Activated effector memory CD4-positive, alpha-beta T cell treated with anti-CD3 and anti-CD28 coated beads, Interleukin-2, amount 50 U/mL, for 16 hours (primary cell): Measurements from ENCODE around the gene PRAMEF8.
"Not testable (repeated sequence)": the region's sequence is repeated elsewhere in the genome, so short reads cannot be mapped to it uniquely, and the experiment has no call there.

Source experiments
- DNase-seq: peaks from one replicate; pipeline ENCODE4 v3.0.0-alpha.2; 2020

Gene PRAMEF8

DNA sequence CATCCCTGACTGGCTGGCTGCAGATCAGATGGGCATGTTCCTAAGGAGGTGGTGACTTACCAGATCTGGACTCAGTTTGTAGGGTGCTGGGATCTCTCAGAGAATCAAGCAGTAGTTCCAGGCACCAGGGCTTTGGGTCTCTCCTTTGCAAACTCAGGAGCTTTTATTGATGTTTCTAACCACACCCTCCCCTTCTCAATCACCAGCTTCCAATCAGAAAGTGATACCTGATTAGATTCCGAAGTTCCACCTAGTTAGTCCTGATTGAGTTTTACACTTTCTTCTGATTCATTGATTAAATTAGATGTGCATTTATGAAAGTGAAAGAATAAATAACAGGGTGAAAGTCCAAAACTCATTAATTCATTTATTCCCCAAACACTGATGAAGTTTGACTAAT lies at the start of gene PRAMEF8:
TSS of gene PRAMEF8 (minus strand) at position 101 of the 400 bp plus-strand sequence. CDS start 1,046 bp downstream, outside the sequence.
- DNase-seq = not testable (repeated sequence)

DNA sequence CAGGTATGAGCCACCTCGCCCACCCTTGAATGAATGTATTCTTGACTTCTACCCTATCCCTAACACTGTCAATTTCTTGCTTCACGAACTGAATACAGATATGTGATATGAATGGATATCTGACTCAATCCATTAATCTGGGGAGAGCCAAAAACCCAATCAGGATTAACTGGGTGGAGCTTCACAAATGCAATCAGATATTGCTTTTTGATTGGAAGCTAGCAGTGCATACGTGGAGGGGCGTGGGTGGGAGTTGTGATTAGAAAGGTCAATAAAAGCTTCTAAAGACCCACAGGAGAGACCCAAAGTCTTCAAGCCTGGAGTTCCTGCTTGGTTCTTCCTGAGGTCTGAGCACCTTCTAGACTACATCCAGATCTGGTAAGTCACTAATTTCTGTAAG lies 30.3 kb upstream of the PRAMEF8 start, which contains the start of gene PRAMEF15:
TSS of gene PRAMEF15 (plus strand) at position 301 of the 400 bp plus-strand sequence. CDS start 2,827 bp downstream, outside the sequence.
- not testable (repeated sequence) for DNase-seq

DNA sequence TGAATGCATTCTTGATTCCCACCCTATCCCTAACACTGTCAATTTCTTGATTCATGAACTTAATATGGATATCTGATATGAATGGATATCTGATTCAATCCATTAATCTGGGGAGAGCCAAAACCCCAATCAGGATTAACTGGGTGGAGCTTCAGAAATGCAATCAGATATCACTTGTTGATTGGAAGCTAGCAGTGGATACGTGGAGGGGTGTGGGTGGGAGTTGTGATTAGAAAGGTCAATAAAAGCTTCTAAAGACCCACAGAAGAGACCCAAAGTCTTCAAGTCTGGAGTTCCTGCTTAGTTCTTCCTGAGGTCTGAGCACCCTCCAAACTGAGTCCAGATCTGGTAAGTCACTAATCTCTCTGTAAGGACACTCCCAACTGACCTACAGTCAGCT lies 18.3 kb upstream of the PRAMEF8 start, which contains the start of gene PRAMEF33:
TSS of gene PRAMEF33 (plus strand) at position 301 of the 400 bp plus-strand sequence. CDS start 2,416 bp downstream, outside the sequence.
- DNase-seq = not testable (repeated sequence)

DNA sequence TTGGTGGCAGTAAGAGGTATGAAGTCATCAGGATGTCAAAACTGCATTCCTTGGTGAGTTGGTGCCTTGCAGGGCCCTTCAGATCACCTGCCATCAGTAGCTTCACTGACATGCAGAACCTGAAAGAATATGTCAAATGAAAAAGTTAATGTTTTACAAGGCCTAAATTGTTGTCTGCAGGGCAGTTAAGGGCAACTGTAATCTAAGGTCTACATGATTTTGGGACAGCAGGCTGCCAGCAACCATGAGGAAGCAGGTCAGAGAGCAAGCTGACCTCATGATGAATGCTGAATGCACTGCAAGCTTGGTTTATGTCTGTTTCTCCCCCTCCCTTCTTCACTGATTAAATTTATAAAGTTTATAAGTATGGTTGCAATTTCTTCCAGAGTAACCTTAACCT lies 17.3 kb upstream of the PRAMEF8 start:
- not testable (repeated sequence) for DNase-seq

DNA sequence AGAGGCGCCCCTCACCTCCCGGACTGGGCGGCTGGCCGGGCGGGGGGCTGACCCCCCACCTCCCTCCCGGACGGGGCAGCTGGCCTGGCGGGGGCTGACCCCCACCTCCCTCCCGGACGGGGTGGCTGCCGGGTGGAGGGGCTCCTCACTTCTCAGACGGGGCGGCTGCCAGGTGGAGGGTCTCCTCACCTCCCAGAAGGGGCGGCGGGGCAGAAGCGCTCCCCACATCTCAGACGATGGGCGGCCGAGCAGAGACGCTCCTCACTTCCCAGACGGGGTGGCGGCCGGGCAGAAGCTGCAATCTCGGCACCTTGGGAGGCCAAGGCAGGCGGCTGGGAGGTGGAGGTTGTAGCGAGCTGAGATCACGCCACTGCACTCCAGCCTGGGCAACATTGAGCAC lies 13.8 kb upstream of the PRAMEF8 start:
- not testable (repeated sequence) for DNase-seq

DNA sequence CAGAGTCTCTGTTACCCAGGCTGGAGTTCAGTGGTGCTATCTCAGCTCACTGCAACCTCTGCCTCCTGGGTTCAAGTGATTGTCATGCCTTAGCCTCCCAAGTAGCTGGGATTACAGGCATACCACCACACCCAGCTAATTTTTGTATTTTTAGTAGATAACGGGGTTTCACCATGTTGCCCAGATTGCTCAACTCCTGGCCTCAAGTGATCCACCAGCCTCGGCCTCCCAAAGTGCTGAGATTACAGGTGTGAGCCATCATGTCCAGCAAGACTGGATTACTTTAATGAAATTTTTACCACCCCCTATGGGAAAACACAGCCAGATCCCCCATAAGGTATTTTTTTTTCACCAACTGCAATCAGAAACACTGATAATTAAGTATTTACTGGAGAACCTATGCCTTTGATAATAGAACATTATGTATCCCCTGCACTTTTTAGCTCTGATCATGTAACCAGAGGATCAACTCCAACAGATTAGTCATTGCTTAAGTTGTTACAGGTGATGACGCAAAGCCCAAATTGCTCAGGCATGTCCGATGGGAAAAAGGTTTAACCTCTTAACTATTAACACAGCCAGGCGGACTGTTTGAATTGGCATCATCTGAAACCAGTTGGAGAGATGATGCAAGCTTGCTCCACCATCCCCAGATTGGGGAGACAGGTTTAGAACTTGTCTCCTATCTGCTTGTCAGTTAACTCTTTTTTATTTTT lies 12.4 kb upstream of the PRAMEF8 start:
- DNase-seq = not testable (repeated sequence)

DNA sequence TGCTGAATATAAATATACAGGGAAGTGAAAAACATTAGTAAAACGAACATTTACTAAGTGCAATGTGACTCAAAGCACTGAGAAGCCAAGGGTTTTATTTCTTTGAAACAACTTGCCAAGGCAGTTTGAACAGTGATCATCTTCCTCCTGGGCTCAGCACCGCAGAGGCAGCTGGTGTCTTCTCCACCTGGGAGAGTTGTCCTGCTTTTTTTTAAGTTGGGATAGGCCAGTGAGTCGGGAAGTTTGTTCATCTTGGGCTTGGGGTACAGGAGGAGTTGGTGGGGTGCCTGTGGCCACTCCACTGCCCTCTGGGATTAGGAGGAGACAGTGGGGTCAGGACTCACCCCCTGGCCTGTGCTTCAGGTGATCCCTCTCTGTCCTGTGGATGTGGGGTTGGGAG lies 4.1 kb upstream of the PRAMEF8 start:
- not testable (repeated sequence) for DNase-seq

DNA sequence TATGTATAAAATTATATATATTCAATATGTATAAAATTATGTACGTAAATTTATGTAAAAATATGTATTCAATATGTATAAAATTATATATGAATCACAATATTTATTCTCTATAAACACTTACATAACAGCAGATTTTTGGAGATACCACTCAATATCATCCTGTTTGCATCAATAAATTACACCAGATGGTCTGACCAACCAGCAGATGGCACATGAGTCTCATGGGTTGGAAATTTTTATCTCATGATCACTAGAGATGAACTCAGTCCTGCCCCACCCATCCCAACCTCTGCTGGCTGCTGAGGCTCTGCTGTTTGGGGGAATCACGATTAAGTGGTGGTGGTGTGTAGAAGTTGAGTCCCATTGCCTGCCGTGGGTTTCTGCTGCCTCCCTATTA lies 5.3 kb downstream of the PRAMEF8 start:
- DNase-seq = not testable (repeated sequence)

DNA sequence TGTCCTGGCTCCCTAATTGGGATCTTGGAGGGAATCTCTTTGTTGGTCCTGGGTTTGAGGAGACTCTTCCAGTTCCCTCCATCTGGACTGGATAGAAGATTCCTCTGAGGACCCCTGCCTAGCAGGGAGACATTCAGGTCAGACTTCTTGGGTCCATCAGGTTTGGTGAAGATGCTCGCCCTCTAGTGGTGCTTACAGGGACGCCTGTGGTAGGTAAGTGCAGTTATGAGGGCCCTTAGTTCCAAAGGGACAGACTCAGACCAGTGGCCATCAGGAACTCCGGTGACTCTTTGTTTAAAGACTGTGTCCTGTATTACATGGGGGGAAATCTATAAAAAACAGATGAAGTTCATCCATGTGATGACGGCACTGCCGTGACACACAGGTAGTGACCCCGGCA lies 7.9 kb downstream of the PRAMEF8 start:
- DNase-seq = not testable (repeated sequence)

DNA sequence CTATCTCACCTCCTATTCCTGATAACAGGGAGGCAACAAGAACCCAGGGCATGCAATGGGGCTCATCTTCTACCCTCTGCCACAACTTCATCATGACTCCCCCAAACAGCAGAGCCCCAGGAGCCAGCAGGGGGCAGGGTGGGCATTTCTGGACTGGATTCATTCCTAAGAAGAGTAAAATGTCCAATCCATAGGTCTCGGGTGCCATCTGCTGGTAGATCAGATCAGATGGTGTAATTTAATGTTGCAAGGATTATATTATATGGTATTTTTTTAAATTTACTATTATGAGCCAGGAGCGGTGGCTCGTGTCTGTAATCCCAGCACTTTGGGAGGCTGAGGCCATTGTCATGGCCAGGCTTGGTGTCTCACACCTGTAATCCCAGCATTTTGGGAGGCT lies 19.8 kb downstream of the PRAMEF8 start:
- DNase-seq = not testable (repeated sequence)

DNA sequence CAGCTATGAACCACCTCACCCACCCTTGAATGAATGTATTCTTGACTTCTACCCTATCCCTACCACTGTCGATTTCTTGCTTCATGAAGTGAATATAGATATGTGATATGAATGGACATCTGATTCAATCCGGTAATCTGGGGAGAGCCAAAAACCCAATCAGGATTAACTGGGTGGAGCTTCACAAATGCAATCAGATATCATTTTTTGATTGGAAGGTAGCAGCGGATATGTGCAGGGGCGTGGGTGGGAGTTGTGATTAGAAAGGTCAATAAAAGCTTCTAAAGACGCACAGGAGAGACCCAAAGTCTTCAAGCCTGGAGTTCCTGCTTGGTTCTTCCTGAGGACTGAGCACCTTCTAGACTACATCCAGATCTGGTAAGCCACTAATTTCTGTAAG lies 31.0 kb downstream of the PRAMEF8 start, which contains the start of gene PRAMEF5:
TSS of gene PRAMEF5 (plus strand) at position 301 of the 400 bp plus-strand sequence. CDS start 5,071 bp downstream, outside the sequence.
- DNase-seq = not testable (repeated sequence)

DNA sequence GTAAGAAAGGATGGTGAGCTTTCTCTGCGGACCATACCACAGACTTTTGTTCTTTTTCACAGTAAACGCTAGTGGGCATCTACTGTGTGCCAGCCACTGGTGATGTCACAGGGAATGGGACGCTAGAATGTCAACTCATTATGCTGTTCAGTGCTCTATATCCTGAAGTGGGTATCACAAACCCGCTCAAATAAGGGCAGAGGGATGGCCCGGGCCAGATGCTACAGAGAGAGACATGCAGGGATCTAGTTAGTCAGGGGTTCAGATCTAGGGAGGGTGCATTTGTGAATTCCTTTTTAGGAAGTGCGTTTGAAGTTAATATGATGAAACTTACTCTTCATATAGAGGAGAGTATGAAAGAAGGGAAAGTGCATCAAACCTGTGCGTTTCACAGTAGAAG lies 37.8 kb downstream of the PRAMEF8 start:
- DNase-seq = peak; percentile 50

DNA sequence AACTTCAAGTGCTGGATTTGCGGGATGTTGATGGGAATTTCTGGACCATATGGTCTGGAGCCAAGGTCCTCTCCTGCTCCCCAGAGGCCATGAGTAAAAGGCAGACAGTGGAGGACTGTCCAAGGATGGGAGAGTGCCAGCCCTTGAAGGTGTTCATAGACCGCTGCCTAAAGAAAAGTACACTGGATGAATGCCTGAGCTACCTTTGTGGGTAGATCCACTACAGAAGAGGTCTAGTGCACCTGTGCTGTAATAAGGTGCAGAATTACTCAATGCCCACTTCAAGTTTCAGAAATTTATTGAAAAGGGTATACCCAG lies 38.4 kb downstream of the PRAMEF8 start:
- DNase-seq = peak; percentile 51

DNA sequence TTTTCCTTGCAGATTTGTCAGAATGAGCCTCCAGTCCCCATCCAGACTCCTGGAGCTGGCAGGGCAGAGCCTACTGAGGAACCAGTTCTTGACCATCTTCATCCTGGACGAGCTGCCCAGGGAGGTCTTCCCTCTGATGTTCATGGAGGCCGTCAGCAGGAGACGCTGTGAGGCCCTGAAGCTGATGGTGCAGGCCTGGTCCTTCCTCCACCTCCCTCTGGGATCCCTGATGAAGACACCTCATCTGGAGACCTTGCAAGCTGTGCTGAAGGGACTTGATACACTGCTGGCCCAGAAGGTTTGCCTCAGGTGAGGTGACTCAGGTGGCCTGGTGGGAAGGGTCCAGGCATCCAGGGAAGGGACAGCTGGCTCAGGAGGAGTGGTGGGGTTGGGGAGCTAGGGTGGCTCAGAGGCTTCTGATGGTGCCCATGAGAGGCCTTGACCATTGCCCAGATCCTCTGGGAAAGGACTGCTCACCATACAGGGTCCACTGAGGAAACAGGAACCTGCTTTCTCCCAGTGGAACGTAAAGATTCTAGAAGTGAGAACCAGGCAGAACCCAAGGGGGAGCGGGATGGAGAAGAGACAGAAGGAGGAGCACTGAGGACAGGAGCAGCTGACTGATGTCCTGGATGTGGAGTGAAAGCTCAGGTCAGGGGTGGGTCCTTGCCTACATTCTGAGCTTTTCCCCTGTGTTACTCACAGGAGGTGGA lies 38.9 kb downstream of the PRAMEF8 start:
- peak; percentile 63 for DNase-seq

DNA sequence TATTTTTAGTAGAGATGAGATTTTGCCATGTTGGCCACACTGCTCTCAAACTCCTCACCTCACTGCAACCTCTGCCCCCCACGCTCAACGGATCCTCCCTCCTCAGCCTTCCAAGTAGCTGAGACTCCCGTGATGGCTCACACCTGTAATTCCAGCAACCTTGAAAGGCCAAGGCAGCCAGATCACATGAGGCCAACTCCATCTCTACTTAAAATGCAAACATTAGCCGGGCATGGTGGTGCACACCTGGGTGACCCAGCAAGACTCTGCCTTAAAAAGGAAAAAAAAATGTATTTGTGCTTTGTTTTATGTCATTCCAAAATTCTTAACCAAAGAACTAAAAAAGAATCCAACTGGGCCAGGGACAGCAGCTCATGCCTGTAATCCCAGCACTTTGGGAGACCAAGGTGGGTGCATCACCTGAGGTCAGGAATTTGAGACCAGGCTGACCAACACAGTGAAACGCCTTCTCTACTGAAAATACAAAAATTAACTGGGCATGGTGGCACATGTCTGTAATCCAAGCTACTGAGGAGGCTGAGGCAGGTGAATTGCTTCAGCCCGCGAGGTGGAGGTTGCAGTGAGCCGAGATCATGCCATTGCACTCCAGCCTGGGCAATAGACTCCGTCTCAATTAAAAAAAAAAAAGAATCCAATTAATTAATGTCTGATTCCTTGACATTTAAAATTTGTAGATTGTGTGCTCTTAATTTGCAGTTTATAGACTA lies 41.2 kb downstream of the PRAMEF8 start:
- not testable (repeated sequence) for DNase-seq

DNA sequence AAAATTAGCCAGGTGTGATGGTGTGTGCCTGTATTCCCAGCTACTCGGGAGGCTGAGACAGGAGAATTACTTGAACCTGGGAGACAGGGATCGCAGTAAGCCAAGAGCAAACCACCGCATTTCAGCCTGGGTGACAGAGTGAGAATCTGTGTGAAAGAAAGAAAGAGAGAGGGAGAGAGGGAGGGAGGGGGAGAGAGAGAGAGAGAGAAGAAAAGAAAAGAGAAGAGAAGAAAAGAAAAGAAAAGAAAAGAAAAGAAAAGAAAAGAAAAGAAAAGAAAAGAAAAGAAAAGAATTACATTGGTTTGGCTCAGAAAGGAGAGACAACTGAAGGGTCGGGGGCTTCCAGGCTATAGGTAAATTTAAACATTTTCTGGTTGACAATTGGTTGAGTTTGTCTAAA lies 45.3 kb downstream of the PRAMEF8 start:
- not testable (repeated sequence) for DNase-seq

DNA sequence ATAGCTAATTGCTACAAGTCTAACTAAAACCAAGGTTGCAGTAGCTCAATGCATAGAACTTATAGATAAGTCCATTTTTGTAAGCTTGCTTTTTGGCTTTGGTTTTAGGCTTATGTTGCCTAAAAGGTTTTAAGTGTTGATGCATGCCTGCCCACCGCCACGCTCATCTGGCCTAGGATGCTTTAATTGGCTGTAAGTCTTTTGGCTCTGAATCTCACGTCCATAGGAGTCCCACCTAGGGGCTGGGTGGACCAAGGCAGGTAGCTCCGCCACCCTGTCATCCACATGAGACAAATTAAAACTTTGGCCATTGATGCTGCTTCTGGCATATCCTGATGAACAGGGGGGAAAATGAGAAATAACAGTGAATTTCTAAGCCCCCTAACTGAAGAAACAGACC lies 47.4 kb downstream of the PRAMEF8 start:
- DNase-seq = not testable (repeated sequence)

DNA sequence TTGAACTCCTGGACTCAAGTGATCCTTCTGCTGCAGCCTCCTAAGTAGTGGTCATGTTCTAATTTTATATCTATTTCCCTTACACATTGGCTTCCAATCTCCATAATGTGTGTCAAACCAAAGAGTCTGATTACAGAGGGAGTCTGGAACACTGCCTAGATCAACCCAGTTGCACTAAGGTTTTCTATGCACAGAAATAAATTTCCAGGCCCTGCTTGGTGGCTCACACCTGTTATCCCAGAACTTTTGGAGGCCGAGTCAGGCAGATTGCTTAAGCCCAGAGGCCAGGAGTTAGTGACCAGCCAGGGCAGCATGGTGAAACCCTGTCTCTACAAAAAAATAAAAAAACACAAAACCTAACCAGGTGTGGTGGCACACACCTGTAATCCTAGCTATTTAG lies 50.9 kb downstream of the PRAMEF8 start:
- DNase-seq = not testable (repeated sequence)

DNA sequence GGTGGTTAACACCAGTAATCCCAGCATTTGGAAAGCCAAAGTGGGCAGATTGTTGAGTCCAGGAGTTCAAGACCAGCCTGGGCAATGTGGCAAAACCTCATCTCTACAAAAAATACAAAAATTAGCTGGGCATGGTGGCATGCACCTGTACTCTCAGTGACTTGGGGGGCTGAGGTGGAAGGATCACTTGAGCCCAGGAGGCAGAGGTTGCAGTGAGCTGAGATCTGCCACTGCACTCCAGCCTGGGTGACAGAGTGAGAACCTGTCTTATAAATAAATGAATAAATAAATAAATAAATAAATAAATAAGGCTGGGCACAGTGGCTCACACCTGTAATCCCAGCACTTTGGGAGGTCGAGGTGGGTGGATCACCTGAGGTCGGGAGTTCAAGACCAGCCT lies 52.9 kb downstream of the PRAMEF8 start:
- not testable (repeated sequence) for DNase-seq
